IMR-90 (cell line): ENCODE data around the gene APOA4.

Experiments used
- MAZ ChIP-seq: IDR thresholded peaks from 2 replicates; pipeline ENCODE4 v1.6.1; 2012; ENCODE audit warnings: low read depth, mild to moderate bottlenecking, low read length, improper control_type of control experiment, moderate library complexity, borderline replicate concordance
- POLR2A ChIP-seq: IDR thresholded peaks from 2 replicates; pipeline ENCODE4 v1.6.1; 2012; ENCODE audit warnings: mild to moderate bottlenecking, low read depth, low read length
- TF ChIP-seq, protein P1 (sequence below): conservative IDR thresholded peaks from 2 replicates; pipeline ENCODE4 v1.5.1; 2012; ENCODE audit warnings: mild to moderate bottlenecking, low read depth, low read length, improper control_type of control experiment

GRCh38 chr11:116836632-116836991 is 13.5 kb upstream of the APOA4 start:
- TF ChIP-seq MAZ (no peak), POLR2A (no peak)
- TF ChIP-seq, protein P1, sequence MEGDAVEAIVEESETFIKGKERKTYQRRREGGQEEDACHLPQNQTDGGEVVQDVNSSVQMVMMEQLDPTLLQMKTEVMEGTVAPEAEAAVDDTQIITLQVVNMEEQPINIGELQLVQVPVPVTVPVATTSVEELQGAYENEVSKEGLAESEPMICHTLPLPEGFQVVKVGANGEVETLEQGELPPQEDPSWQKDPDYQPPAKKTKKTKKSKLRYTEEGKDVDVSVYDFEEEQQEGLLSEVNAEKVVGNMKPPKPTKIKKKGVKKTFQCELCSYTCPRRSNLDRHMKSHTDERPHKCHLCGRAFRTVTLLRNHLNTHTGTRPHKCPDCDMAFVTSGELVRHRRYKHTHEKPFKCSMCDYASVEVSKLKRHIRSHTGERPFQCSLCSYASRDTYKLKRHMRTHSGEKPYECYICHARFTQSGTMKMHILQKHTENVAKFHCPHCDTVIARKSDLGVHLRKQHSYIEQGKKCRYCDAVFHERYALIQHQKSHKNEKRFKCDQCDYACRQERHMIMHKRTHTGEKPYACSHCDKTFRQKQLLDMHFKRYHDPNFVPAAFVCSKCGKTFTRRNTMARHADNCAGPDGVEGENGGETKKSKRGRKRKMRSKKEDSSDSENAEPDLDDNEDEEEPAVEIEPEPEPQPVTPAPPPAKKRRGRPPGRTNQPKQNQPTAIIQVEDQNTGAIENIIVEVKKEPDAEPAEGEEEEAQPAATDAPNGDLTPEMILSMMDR: no peak
